Measurements from ENCODE around the gene DLEU7. TPM values are rescaled to one million over a fixed set of nuclear protein-coding genes. Genes with fewer than 3 reads are reported as not detected.

DLEU7 gene
- total and polyA plus RNA-seq, 2 donors, result 0.73 to 27.9 TPM

DNA sequence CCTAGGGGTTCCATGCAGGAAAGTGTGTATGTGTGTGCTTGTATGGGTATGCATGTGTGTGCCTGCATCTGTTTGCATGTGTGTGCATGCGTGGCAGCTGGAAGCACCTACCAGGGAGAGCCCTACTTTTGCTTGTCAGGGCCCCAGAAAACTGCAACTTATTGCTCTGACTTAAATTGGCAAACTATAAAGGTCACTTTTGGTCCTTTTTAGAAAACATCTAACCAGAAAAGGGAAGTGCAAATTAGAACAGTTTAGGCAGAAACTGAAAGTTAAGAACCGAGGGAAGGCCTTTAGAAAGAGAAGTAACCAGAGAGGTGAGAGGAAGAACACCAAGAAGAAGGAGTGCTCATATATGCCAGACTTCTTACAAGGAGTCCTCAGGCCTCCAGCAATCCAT lies 32.5 kb downstream of the DLEU7 start:
- Histone ChIP-seq H3K27me3 (ENCODE audit: control insufficient read depth in 2 of 2, insufficient read depth in 1 of 2, low read length in 1 of 2) (no peaks in the 10 kb centered on the region), H3K36me3 (ENCODE audit: control insufficient read depth in 2 of 2, insufficient read depth in 2 of 2, low read length in 1 of 2) (peaks cover 0 to 10% of the 10 kb centered on the region in 2 donors), H3K9me3 (ENCODE audit: control insufficient read depth in 2 of 2, insufficient read depth in 1 of 2, low read length in 1 of 2) (no peaks in the 10 kb centered on the region), H3K4me1 (ENCODE audit: control insufficient read depth in 2 of 2, insufficient read depth in 2 of 2, low read length in 2 of 2) (peaks cover 19 to 38% of the 10 kb centered on the region in 2 donors), H3K27ac (ENCODE audit: low read depth in 1 of 2, low read length in 1 of 2) (peak overlapping the region; percentile 74 to 82), H3K4me3 (ENCODE audit: low read length in 2 of 2) (peak overlapping the region; percentile 3 to 23)
- 15% methylated on average over 2 of the region's 2 CpGs for WGBS
- DNase-seq (ENCODE audit: low read depth in 6 of 9, low spot score in 9 of 9), result peak in 2 of 9 donors; percentile 40 to 68

DNA sequence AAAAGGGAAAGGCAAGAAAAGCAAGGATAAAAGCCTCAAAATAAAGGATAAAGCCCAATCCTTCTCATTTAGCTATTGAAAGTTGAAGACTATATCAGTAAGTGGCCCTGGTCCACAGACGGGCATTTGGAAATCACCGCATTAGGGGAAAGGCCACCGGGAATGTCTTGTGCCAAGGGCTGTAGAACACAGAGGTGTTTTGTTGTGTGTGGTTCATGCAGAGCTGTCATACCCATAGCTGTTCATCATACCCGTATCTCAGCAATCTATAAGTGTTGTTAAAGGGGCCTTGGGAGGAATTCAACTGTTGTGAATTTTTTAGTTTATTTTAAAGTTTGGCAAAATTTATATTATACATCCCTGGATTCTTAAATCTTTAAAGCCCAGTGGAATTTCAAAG lies 33.0 kb downstream of the DLEU7 start:
- whole genome bisulfite sequencing, result 82% methylated on average over 4 of the region's 4 CpGs
- H3K36me3 ChIP-seq (ENCODE audit: control insufficient read depth in 2 of 2, insufficient read depth in 2 of 2, low read length in 1 of 2), result peaks cover 0 to 5% of the 10 kb centered on the region in 2 donors
- peaks cover 19 to 38% of the 10 kb centered on the region in 2 donors for H3K4me1 ChIP-seq (ENCODE audit: control insufficient read depth in 2 of 2, insufficient read depth in 2 of 2, low read length in 2 of 2)
- DNase-seq (ENCODE audit: low read depth in 6 of 9, low spot score in 9 of 9), result no peak
- H3K27ac ChIP-seq (ENCODE audit: low read depth in 1 of 2, low read length in 1 of 2), result peak overlapping the region in 1 of 2 donors; percentile 82
- H3K4me3 ChIP-seq (ENCODE audit: low read length in 2 of 2), result peak overlapping the region in 1 of 2 donors; percentile 23
- H3K27me3 ChIP-seq (ENCODE audit: control insufficient read depth in 2 of 2, insufficient read depth in 1 of 2, low read length in 1 of 2), result no peaks in the 10 kb centered on the region
- H3K9me3 ChIP-seq (ENCODE audit: control insufficient read depth in 2 of 2, insufficient read depth in 1 of 2, low read length in 1 of 2), result no peaks in the 10 kb centered on the region

DNA sequence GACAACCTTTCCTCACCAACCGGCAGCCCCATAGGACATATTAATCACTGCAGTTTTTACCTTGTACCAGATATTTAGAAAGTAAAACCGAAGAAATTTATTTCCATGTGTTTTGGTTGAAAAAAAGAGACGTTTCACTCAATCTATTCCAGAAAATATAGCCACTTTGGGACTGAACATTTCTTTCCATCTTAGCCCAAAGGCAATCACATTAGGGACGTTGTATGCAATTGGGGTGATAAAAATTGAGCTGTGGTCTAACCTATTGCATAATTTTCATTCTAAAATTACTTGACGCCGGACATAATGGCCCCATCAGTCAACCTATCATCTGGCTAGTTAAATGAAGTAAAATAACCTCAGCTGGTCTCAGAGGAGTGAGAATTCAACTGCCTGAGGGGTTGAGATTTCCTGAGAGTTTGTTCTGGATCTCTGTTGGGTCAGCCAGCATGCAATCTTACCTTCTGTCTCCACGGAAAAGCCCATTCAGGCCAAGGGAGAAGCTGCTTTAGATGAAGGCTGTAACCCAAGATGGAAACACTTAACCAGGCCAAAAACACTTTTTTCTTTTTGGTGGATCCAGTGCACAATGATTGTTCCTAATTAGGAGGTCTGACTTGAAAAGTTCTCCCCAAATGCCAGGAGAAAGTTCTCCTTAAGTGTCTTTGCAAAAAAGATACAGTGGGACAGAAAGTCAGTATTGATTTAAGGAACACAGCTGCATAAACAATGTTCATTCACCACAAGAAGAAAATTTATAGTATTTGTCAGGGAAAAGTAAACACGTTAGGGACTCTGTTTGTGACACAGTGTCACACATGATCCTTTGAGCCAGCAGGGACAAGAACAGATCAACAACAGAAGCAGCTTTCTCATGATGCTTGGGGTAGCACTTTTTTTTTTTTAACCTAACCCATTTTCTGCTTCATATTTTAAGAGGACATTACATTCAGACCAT lies 34.1 kb downstream of the DLEU7 start:
- peaks cover 19 to 38% of the 10 kb centered on the region in 2 donors for H3K4me1 ChIP-seq (ENCODE audit: control insufficient read depth in 2 of 2, insufficient read depth in 2 of 2, low read length in 2 of 2)
- no peaks in the 10 kb centered on the region for H3K27me3 ChIP-seq (ENCODE audit: control insufficient read depth in 2 of 2, insufficient read depth in 1 of 2, low read length in 1 of 2)
- peak overlapping the region in 1 of 2 donors; percentile 9 for H3K4me3 ChIP-seq (ENCODE audit: low read length in 2 of 2)
- peak overlapping the region in 1 of 2 donors; percentile 49 for H3K27ac ChIP-seq (ENCODE audit: low read depth in 1 of 2, low read length in 1 of 2)
- 86% methylated on average over 8 of the region's 8 CpGs for WGBS
- peaks cover 0 to 2% of the 10 kb centered on the region in 2 donors for H3K9me3 ChIP-seq (ENCODE audit: control insufficient read depth in 2 of 2, insufficient read depth in 1 of 2, low read length in 1 of 2)
- DNase-seq (ENCODE audit: low read depth in 6 of 9, low spot score in 9 of 9), result no peak
- no peaks in the 10 kb centered on the region for H3K36me3 ChIP-seq (ENCODE audit: control insufficient read depth in 2 of 2, insufficient read depth in 2 of 2, low read length in 1 of 2)

DNA sequence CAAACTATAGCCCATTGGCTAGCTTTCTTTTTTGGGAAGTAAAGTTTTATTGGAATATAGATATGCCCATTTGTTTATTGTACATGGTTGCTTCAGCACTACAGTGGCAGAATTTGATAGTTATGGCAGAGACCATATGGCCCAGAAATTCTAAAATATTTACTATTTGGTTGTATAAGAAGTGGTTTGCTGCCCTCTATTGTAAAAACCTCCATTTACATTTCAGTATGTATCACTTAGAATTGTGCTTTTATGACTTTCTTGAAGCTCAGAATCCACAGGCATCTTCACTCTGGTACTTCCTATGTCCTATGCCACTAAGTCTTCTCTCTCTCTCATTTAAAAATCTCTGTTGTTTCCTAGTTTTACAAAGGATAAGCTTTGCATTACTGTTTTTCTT lies 37.7 kb downstream of the DLEU7 start:
- Histone ChIP-seq H3K9me3 (ENCODE audit: control insufficient read depth in 2 of 2, insufficient read depth in 1 of 2, low read length in 1 of 2) (peaks cover 0 to 4% of the 10 kb centered on the region in 2 donors), H3K4me3 (ENCODE audit: low read length in 2 of 2) (no peak overlapping the region), H3K27ac (ENCODE audit: low read depth in 1 of 2, low read length in 1 of 2) (no peak overlapping the region), H3K36me3 (ENCODE audit: control insufficient read depth in 2 of 2, insufficient read depth in 2 of 2, low read length in 1 of 2) (no peaks in the 10 kb centered on the region), H3K4me1 (ENCODE audit: control insufficient read depth in 2 of 2, insufficient read depth in 2 of 2, low read length in 2 of 2) (peaks cover 10 to 31% of the 10 kb centered on the region in 2 donors), H3K27me3 (ENCODE audit: control insufficient read depth in 2 of 2, insufficient read depth in 1 of 2, low read length in 1 of 2) (no peaks in the 10 kb centered on the region)
- DNase-seq (ENCODE audit: low read depth in 6 of 9, low spot score in 9 of 9), result no peak

DNA sequence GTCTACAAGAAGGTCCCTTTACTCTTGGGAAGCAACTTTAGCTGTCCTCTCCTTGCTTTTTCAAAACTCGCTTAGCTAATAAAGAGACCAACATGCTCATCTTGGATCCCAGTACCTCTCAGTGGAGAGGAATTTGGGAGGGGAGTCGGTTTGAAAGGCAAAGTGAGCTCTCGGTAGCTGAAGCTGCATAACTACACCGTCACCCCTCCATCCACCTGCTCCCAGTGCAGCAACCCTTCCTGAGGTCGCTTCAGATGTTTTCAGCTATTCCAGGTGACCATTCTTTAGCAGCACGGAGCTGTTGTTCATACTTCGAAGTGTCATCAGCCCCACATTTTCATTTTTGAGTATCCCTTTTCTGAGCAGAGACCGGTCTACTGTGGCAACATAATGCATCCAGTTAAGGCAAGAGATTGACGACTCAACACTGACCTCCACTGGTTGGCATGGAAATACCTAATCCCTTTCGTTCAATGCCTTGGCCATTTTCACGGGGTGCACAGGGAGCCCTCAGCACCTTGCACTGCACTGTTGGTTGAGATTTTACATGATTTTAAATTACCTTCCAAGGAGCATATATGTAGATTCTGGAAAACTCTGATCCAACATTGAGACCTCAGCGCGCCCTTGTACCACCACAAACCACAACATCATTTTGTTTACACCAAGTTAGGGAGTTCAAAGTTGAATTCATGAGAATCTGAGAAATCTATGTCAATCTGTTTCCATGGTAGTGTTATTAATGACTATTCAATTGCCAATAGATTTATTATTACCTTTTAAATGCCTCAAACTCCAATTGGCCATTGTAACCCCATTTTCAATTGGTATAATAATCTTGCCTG lies 42.2 kb downstream of the DLEU7 start:
- H3K4me1 ChIP-seq (ENCODE audit: control insufficient read depth in 2 of 2, insufficient read depth in 2 of 2, low read length in 2 of 2), result peaks cover 16 to 40% of the 10 kb centered on the region in 2 donors
- WGBS, result 42% methylated on average over 13 of the region's 13 CpGs
- H3K27ac ChIP-seq (ENCODE audit: low read depth in 1 of 2, low read length in 1 of 2), result peak overlapping the region in 1 of 2 donors; percentile 66
- peaks cover 0 to 4% of the 10 kb centered on the region in 2 donors for H3K9me3 ChIP-seq (ENCODE audit: control insufficient read depth in 2 of 2, insufficient read depth in 1 of 2, low read length in 1 of 2)
- DNase-seq (ENCODE audit: low read depth in 6 of 9, low spot score in 9 of 9), result peak; percentile 73 to 96 (median 91)
- no peaks in the 10 kb centered on the region for H3K27me3 ChIP-seq (ENCODE audit: control insufficient read depth in 2 of 2, insufficient read depth in 1 of 2, low read length in 1 of 2)
- H3K4me3 ChIP-seq (ENCODE audit: low read length in 2 of 2), result no peak overlapping the region
- no peaks in the 10 kb centered on the region for H3K36me3 ChIP-seq (ENCODE audit: control insufficient read depth in 2 of 2, insufficient read depth in 2 of 2, low read length in 1 of 2)

DNA sequence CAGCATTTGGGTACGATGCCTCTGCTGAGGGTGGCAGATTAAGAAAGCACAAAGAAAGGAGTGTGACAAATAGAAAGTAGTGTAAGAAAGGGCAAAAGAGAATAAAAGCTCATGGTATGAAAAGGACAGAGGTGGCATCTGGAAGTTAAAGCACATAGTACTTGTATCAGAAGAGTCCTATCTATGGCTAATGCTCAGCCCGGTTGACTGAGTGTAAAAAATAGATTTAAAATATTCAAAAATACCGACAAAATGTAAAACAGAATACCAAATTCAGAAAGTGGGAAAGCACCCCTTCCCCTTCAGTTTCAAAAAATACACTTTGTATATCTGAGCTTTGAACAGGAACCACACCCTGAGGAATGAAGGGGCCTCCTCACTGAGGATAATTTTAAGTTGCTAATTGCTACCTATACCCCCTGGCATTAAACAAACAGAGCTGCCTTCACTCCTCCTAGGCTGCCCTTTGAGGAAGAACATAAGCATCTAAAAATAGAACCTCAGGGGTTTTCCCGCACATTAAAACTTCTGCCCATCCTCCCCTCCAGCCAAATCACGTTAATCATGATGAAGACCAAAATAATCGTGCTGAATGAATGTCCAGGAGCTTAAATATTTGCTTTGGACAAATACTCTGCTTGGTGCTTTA lies 43.3 kb downstream of the DLEU7 start:
- no peak overlapping the region for H3K4me3 ChIP-seq (ENCODE audit: low read length in 2 of 2)
- H3K27me3 ChIP-seq (ENCODE audit: control insufficient read depth in 2 of 2, insufficient read depth in 1 of 2, low read length in 1 of 2), result no peaks in the 10 kb centered on the region
- peaks cover 0 to 4% of the 10 kb centered on the region in 2 donors for H3K9me3 ChIP-seq (ENCODE audit: control insufficient read depth in 2 of 2, insufficient read depth in 1 of 2, low read length in 1 of 2)
- H3K36me3 ChIP-seq (ENCODE audit: control insufficient read depth in 2 of 2, insufficient read depth in 2 of 2, low read length in 1 of 2), result peaks cover 0 to 1% of the 10 kb centered on the region in 2 donors
- H3K27ac ChIP-seq (ENCODE audit: low read depth in 1 of 2, low read length in 1 of 2), result no peak overlapping the region
- DNase-seq (ENCODE audit: low read depth in 6 of 9, low spot score in 9 of 9), result no peak
- peaks cover 16 to 40% of the 10 kb centered on the region in 2 donors for H3K4me1 ChIP-seq (ENCODE audit: control insufficient read depth in 2 of 2, insufficient read depth in 2 of 2, low read length in 2 of 2)
- 75% methylated on average over 6 of the region's 6 CpGs for WGBS

DNA sequence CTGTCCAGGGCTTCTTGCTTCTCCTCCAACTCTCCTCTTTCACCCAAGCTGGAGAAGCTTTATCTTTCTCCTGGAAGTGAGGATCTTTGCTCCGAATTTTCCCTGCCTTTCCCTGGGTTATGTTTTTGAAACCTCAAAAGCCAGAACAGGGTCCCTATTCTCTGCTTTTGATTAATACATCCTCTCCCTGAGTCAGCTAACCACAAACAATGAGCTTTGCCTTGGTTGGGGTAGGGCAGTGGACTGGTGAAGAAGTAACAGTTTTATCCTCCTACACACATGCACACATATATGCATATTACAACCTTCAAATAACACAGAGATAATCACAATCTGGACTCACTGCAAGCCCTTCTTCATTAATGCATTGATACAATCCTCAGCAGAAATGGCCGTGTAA lies 44.6 kb downstream of the DLEU7 start:
- DNase-seq (ENCODE audit: low read depth in 6 of 9, low spot score in 9 of 9), result no peak
- Histone ChIP-seq H3K27ac (ENCODE audit: low read depth in 1 of 2, low read length in 1 of 2) (no peak overlapping the region), H3K9me3 (ENCODE audit: control insufficient read depth in 2 of 2, insufficient read depth in 1 of 2, low read length in 1 of 2) (no peaks in the 10 kb centered on the region), H3K36me3 (ENCODE audit: control insufficient read depth in 2 of 2, insufficient read depth in 2 of 2, low read length in 1 of 2) (peaks cover 0 to 11% of the 10 kb centered on the region in 2 donors), H3K4me1 (ENCODE audit: control insufficient read depth in 2 of 2, insufficient read depth in 2 of 2, low read length in 2 of 2) (peaks cover 16 to 40% of the 10 kb centered on the region in 2 donors), H3K4me3 (ENCODE audit: low read length in 2 of 2) (no peak overlapping the region), H3K27me3 (ENCODE audit: control insufficient read depth in 2 of 2, insufficient read depth in 1 of 2, low read length in 1 of 2) (no peaks in the 10 kb centered on the region)
- WGBS, result 78% methylated on average over 2 of the region's 2 CpGs

DNA sequence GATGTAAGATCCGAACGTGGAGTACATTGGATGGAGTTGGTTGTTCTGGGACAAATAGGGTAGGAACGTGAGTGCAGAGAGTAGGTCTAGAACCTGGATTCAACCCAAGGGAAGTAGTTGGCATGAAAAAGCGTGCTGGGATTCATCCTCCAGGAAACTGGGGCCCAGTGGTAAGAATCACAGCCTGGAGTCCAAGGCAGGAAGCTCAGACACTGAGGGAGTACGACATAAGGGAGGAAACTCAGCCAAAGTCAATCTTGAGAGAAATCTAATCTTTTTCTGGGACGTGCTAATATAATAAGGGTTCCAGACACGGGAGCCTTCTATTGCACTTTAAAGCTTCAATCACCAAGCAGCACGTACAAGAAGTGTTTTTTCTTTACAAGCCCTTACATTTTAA lies 46.4 kb downstream of the DLEU7 start:
- Histone ChIP-seq H3K4me1 (ENCODE audit: control insufficient read depth in 2 of 2, insufficient read depth in 2 of 2, low read length in 2 of 2) (peaks cover 16 to 39% of the 10 kb centered on the region in 2 donors), H3K4me3 (ENCODE audit: low read length in 2 of 2) (no peak overlapping the region), H3K27me3 (ENCODE audit: control insufficient read depth in 2 of 2, insufficient read depth in 1 of 2, low read length in 1 of 2) (no peaks in the 10 kb centered on the region), H3K9me3 (ENCODE audit: control insufficient read depth in 2 of 2, insufficient read depth in 1 of 2, low read length in 1 of 2) (no peaks in the 10 kb centered on the region), H3K27ac (ENCODE audit: low read depth in 1 of 2, low read length in 1 of 2) (no peak overlapping the region), H3K36me3 (ENCODE audit: control insufficient read depth in 2 of 2, insufficient read depth in 2 of 2, low read length in 1 of 2) (peaks cover 0 to 12% of the 10 kb centered on the region in 2 donors)
- WGBS, result 92% methylated on average over 8 of the region's 8 CpGs
- DNase-seq (ENCODE audit: low read depth in 6 of 9, low spot score in 9 of 9), result no peak

All from thymus (tissue), 11 donors.